GM18520 (cell line): ENCODE results near the gene VWA7.
"Not testable (repeated sequence)": the region's sequence is repeated elsewhere in the genome, so short reads cannot be mapped to it uniquely, and the experiment has no call there.

Experiments used
- ATAC-seq: cut with Tn5 transposase; IDR thresholded peaks from one replicate; pipeline ENCODE4 v1.9.1; 2021; ENCODE audit not compliant: unreplicated experiment

The VWA7 gene

DNA sequence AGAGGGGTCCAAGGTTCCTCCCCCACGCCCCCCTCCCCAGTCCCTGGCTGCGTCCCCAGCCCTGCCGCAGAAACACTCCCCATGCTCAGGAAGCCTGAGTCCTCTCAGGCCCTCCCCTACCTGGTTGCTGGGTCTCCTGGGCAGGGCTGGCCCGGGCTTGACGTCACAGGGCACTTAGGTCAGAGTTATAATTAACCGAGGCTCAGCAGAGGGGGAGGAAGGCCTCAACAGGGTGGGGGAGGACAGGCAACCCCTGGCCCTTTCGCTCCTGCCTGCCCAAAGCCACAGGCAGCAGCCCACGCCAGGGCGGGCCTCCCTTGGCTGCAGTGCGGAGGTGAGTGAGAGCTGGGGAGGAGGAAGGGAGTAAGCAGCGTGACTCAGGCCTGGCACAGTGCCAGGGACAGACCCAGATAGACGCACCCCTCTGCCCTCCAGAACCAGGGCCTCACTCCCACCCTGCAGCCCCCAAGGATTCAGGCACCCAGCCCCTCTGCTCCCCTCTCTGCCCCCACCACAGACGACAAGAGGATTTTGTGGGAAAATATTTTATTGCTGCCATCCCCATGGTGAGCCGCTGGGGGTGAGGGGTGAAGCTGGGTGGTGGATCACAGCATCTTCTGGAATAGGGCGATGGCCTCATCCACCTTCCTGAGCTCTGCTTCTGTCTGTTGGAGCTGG lies at the start of gene VWA7:
TSS of gene VWA7 (minus strand) at position 340 of the 678 bp plus-strand sequence. CDS start 549 bp downstream, outside the sequence.
- ATAC-seq = no peak

DNA sequence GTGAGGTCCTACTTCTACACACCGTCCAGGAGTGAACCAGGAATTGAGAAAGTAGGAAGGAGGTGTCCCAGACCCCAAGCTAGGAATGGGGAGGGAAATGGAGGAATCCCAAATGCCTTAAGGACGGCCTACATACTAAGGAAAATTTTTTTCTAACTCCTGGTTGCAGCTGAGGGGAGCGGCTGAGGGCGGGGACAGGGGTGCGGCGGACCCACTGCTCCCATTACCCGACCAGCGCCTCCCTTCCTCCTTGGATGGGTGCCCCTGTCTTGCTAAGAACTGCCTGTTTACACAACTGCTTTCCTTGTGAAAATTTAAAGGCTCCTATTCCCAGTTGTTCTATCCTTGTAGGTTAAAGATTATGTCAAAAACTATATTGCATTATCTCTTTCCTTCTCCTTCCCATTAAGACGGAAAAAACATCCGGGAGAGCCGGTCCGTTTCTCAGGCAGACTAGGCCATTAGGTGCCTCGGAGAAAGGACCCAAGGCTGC lies 49.7 kb upstream of the VWA7 start:
- no peak for ATAC-seq

DNA sequence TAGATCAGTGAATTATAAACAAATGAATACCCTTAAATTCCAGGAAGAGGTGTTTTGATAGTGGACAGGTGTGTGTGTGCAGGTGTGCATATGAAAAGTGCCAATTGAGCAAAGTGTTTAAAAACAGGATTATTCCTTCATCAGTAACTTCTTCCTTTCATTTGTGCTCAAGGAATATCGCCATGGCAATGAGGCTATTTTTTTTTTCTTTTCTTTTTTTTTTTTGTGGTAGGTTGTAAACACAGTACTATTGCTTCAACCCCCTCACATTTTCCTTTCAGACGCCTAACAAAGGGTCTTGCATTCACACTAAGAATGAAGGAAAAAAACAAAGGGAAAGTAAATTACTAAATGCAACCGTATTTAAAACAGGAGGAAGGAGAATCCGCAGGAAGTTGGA lies 48.4 kb upstream of the VWA7 start:
- ATAC-seq = no peak

GRCh38 chr6:31823592-31824196 lies 46.6 kb upstream of the VWA7 start:
- ATAC-seq = not testable (repeated sequence)

- ATAC-seq = peak; percentile 39
These were observed 45.1 kb upstream of the VWA7 start for GRCh38 chr6:31822036-31822821.

DNA sequence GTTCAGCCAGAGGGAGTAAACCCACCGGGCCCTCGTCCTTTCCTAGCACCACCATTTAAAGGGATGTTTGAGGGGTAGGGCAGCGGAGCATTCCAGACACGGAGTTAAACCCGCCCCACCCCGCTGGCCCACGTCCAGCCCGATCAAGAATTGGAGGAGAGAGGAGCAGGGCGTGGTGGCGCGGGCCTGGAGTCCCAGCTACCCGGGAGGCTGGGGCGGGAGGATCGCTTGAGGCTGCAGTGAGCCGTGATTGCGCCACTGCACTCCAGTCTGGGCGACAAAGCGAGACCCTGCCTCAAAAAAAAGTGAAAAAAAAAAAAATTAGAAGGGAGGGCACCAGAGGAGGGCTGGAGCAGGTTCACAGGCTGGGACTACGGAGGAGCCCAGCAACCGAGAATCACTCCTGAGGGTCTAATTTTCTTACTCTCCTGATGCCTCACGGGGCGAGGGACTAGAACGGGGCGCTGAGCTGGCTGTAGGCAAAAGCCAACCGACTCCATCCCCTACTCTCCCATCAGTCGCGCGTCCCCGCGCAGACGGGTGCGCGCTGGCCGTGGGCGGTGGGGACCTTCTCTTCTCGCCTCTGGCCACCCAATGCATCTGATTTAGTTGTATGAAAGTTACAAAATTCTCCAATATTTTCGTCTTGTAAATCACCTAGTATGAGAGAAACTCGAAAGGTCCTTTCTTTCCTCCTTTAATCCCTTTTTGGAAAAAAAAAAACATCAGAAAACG lies 44.3 kb upstream of the VWA7 start:
- peak; percentile 24 for ATAC-seq

GRCh38 chr6:31820399-31820798 lies 43.3 kb upstream of the VWA7 start:
- ATAC-seq = not testable (repeated sequence)

DNA sequence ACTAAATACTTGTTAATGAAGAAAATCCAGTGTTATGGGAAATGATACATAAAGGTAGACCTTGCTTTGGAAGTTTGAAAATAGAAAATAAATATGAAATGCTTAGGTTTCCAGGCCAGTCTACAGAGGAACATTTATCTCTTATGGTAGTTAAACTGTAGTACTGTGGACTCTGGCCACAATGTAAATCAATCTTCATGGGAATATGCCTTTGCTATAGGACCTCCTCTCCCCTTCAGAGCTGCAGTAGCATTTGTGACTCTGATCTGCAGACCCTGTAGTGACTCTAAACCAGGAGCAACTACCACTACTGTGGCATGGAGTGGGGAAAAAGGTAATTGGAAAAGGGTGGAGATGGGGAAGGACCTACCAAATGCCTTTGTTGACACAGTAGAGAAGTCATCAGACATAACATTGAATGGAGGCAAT lies 42.8 kb upstream of the VWA7 start:
- no peak for ATAC-seq

DNA sequence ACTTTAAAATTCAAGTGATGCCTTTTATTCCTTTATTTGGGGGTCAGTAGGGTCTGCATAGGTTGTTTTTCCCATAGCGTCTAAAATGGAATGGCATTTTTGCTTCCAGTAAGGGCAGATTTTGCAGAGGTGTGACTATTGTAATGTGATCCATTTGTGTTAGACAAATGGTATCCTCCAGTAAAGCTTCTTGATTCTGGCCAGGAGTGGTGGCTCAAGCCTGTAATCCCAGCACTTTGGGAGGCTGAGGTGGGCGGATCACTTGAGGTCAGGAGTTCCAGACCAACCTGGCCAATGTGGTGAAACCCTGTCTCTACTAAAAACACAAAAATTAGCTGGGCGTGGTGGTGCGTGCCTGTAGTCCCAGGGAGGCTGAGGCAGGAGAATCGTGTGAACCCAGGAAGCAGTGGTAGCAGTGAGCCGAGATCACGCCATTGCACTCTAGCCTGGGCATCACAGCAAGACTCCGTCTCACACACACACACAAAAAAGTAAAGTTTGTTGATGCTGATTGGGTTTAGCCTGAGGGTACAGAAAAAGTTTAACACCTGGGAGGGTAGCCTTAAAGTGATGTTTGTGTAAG lies 40.9 kb upstream of the VWA7 start:
- ATAC-seq = not testable (repeated sequence)

GRCh38 chr6:31817133-31817928 lies 40.2 kb upstream of the VWA7 start:
- ATAC-seq = not testable (repeated sequence)

GRCh38 chr6:31815025-31815838 lies 38.1 kb upstream of the VWA7 start, which contains the start of the genes HSPA1A and HSPA1L:
HSPA1A (plus strand) TSS chr6:31815543; CDS start chr6:31815757, 214 bp downstream.
HSPA1L (minus strand) TSS chr6:31815283; CDS start chr6:31811972, 3,311 bp downstream.
- ATAC-seq = no peak

DNA sequence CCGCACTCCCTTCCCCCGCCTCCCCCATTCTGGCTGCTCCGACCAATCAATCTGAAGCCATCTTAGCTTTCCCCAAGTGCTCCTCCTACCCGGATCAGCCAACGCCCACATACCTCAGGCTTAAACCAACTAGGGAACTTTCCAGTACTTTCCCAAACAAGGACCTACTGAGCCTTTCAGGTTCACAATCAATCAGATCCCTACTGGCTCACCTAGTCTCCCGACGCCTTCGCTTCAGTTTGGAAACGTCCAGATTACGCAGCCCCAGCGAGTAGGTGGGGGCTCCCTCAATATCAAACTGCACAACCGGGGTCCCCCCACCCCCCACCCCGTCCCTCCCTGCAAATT lies 37.5 kb upstream of the VWA7 start:
- ATAC-seq = no peak

DNA sequence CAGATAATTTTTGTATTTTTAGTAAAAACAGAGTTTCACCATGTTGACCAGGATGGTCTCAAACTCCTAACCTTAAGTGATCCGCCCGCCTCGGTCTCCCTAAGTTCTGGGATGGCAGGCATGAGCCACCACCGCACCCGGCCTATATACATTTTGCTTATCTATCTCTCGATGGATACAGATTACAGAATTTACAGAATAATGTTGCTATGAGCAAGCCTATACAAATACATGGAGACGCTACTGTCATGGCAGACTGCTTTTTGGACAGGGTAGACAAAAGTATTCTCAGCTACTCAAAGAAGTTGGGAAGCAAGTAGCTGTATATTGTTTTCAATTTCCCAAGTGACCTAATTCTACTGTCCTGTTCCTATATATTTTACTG lies 36.3 kb upstream of the VWA7 start:
- ATAC-seq = no peak

GRCh38 chr6:31811645-31812044 lies 34.5 kb upstream of the VWA7 start:
- ATAC-seq = no peak

DNA sequence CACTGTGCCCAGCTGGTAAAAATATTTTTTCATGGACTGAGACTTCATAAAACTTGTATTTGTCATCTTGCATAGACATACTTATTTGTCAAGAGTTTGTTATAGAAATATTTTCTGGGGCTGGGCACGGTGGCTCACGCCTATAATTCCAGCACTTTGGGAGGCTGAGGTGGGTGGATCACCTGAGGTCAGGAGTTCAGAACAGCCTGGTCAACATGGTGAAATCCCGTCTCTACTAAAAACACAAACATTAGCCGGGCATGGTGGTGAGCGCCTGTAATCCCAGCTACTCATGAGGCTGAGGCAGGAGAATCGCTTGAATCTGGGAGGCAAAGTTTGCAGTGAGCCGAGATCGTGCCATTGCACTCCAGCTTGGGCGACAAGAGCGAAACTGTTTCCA lies 31.5 kb upstream of the VWA7 start:
- ATAC-seq = not testable (repeated sequence)

DNA sequence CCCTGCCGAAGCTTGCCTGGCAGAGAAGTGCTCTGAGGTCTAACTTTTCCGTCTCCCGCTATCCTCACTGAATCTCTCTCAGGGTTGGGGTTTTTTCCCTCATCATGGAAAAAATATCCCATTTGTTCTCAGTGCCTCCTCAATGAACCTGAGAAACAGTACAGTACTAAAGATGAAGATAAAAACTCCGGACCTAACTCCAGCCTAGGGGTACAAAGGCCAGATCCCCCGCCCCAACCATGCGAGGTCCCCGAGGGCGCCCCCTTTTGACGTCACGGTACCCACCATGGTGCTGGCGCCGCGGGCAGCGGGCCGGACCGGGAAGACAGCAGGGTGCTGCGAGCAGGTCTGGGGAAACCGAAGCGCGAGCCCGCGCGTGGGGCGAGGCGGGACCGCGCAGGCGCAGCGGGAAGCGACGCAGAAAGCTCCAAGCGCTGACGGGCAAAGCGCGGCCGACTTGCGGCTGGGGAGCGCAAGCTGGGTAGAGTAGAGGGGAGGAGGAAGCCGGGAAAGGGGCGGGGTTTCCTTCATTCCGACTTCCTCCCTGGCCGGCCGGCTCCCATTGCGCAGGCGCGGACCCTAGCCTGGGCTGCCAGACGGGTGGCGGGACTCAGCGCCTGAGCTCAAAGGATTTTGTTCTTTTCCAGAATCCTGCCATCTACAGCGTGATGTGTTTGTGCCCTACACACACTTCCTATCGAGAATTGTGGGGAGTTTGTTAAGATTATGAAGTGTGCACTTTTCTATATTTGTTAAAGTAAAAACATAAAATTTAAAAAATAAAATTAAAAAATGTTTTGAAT lies 29.5 kb upstream of the VWA7 start, which contains the start of gene LSM2:
TSS of gene LSM2 (minus strand) at position 497 of the 803 bp plus-strand sequence. CDS start at position 288, 209 bp downstream.
- ATAC-seq = peak; percentile 87

- no peak for ATAC-seq
These were observed 28.9 kb upstream of the VWA7 start for GRCh38 chr6:31805939-31806469.
